Large intestine (tissue), 12 donors: ENCODE measurements around the gene NDUFS8. TPM values are rescaled to one million over a fixed set of nuclear protein-coding genes. Genes with fewer than 3 reads are reported as not detected.
"Not testable (repeated sequence)": the region's sequence is repeated elsewhere in the genome, so short reads cannot be mapped to it uniquely, and the experiment has no call there.

Source experiments
- DNase-seq, 2 donors: peaks; one replicate each; pipeline versions ENCODE4 v3.0.0 to v3.0.0-alpha.2; 2013
- H3K27ac ChIP-seq: one replicate; pipeline ENCODE4 v1.5.1; 2013; ENCODE audit warnings: low read length
- H3K27me3 ChIP-seq: 2 replicates; pipeline ENCODE4 v1.6.1; 2013; ENCODE audit warnings: low read length; ENCODE audit not compliant: control insufficient read depth, insufficient read depth
- H3K36me3 ChIP-seq: 2 replicates; pipeline ENCODE4 v1.6.1; 2013; ENCODE audit warnings: low read length; ENCODE audit not compliant: control insufficient read depth, insufficient read depth
- H3K4me1 ChIP-seq: one replicate; pipeline ENCODE4 v1.6.1; 2013; ENCODE audit warnings: low read length; ENCODE audit not compliant: control insufficient read depth, insufficient read depth
- H3K4me3 ChIP-seq: one replicate; pipeline ENCODE4 v1.5.1; 2013; ENCODE audit warnings: low read length
- H3K9me3 ChIP-seq: one replicate; pipeline ENCODE4 v1.6.1; 2013; ENCODE audit warnings: mild to moderate bottlenecking, low read depth, low read length, moderate library complexity; ENCODE audit not compliant: control insufficient read depth
- WGBS: methylation state at CpG from one replicate; pipeline ENCODE4 v1.1.5; 2013; ENCODE audit warnings: low lambda C conversion rate; ENCODE audit not compliant: insufficient coverage; 5-methylcytosine and 5-hydroxymethylcytosine counted together
- long read RNA-seq, 11 donors: transcript quantifications; one replicate each; lab custom pipeline, GENCODE V29; 2026
- polyA plus RNA-seq: library from polyadenylated mRNA; unstranded; fragments of 120-200 nt; gene quantifications from one replicate; pipeline ENCODE4 v1.2.1, GENCODE V29; 2013

NDUFS8 gene
- 83.7 TPM for polyA plus RNA-seq
- long read RNA-seq, donor 1, transcript NDUFS8-201 (7 exons, 791 nt), result major isoform, 13 of 32 reads
- long read RNA-seq, donor 1, partial matches to known transcripts, result 0 of 32 reads
- long read RNA-seq, donor 1, other reads (novel, unspliced or antisense), result 17 of 32 reads
- long read RNA-seq, donor 2, transcript NDUFS8-201 (7 exons, 791 nt), result major isoform, 33 of 85 reads
- long read RNA-seq, donor 2, partial matches to known transcripts, result 14 of 85 reads
- long read RNA-seq, donor 2, other reads (novel, unspliced or antisense), result 31 of 85 reads
- long read RNA-seq, donor 3, result 0 reads
- long read RNA-seq, donor 4, partial matches to known transcripts, result 0 of 2 reads
- long read RNA-seq, donor 4, other reads (novel, unspliced or antisense), result 0 of 2 reads
- long read RNA-seq, donor 5, transcript NDUFS8-201 (7 exons, 791 nt), result major isoform, 20 of 31 reads
- long read RNA-seq, donor 5, partial matches to known transcripts, result 0 of 31 reads
- long read RNA-seq, donor 5, other reads (novel, unspliced or antisense), result 10 of 31 reads
- long read RNA-seq, donor 6, transcript NDUFS8-201 (7 exons, 791 nt), result major isoform, 30 of 68 reads
- long read RNA-seq, donor 6, transcript NDUFS8-213 (2 exons, 536 nt), result minor isoform, 5 of 68 reads
- long read RNA-seq, donor 6, partial matches to known transcripts, result 6 of 68 reads
- long read RNA-seq, donor 6, other reads (novel, unspliced or antisense), result 24 of 68 reads
- long read RNA-seq, donor 7, transcript NDUFS8-201 (7 exons, 791 nt), result major isoform, 12 of 36 reads
- long read RNA-seq, donor 7, partial matches to known transcripts, result 0 of 36 reads
- long read RNA-seq, donor 7, other reads (novel, unspliced or antisense), result 23 of 36 reads
- long read RNA-seq, donor 8, transcript NDUFS8-201 (7 exons, 791 nt), result major isoform, 51 of 106 reads
- long read RNA-seq, donor 8, partial matches to known transcripts, result 18 of 106 reads
- long read RNA-seq, donor 8, other reads (novel, unspliced or antisense), result 34 of 106 reads
- long read RNA-seq, donor 9, transcript NDUFS8-201 (7 exons, 791 nt), result major isoform, 20 of 51 reads
- long read RNA-seq, donor 9, partial matches to known transcripts, result 7 of 51 reads
- long read RNA-seq, donor 9, other reads (novel, unspliced or antisense), result 22 of 51 reads
- long read RNA-seq, donor 10, transcript NDUFS8-201 (7 exons, 791 nt), result major isoform, 30 of 66 reads
- long read RNA-seq, donor 10, partial matches to known transcripts, result 8 of 66 reads
- long read RNA-seq, donor 10, other reads (novel, unspliced or antisense), result 26 of 66 reads
- long read RNA-seq, donor 11, transcript NDUFS8-201 (7 exons, 791 nt), result major isoform, 19 of 52 reads
- long read RNA-seq, donor 11, partial matches to known transcripts, result 8 of 52 reads
- long read RNA-seq, donor 11, other reads (novel, unspliced or antisense), result 24 of 52 reads

DNA sequence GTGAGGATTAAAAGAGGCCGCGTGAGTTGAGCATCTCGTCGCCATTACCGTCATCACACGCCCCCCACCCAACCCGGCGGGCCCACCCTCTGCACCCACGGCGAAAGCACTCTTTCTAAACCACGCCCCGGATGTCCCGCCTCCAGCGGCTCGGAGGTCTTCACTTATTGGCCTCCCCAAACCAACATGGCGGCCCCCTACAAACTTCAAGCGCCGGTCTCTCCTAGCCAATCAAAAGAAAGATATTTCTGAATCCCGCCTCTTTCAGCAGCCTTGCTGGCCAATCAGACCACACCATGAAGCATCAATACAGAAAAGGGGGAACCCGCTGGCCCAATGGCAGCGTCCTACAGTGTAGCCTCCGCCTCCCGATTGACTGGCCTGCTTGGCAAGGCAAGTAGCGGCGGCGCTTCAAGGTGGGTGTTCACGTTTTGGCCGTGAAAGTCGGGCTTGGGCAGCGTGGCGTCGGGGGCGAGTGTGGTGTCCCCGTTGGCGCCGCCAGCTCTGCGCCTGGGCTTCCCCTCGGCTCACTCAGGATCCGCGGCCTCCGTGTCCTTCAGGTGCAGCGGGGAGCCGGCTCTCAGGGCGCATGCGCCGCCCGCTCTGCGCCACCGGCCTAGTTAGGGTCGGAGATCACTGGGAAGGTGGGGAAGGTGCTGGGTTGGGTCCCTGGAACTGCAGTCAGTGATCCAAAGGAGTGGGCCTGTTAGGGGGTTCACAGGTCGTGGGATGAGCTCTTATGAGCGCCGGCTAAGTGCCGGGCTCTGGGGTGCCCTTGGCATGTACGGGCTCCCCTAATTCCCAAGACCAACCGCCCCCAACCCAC is at the start of gene NDUFS8:
TSS of gene NDUFS8 (plus strand) at position 364 of the 826 bp plus-strand sequence. CDS start 1,471 bp downstream, outside the sequence.
- Histone ChIP-seq H3K27me3 (no peaks in the 10 kb centered on the region), H3K4me1 (peaks cover 13% of the 10 kb centered on the region), H3K36me3 (peaks cover 26% of the 10 kb centered on the region), H3K9me3 (no peaks in the 10 kb centered on the region), H3K4me3 (peak within 1 kb of the TSS; percentile 70), H3K27ac (peak within 1 kb of the TSS; percentile 63)
- WGBS, result no CpG with 5 or more reads among the region's 56 CpGs
- peak; percentile 98 to 100 for DNase-seq

DNA sequence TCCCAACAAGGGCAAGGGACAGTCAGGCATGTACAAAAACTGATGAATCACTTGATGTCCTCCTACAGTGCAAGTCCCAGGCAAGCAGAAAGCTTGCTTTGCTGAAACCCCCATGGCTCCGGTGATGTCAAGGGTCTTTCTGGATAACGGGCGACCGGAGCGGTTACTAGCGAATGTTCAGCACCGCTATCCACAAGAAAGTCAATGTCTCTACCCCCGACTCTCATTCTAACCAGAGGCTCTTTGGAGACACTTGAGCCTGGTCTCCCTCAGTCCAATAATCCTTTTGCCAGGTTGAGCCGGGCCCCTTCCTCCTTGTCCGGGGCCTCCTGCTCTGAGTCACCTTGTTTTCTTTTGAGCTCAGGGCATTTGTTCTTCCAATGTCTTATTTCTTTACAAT is 49.3 kb upstream of the NDUFS8 start:
- H3K27me3 ChIP-seq, H3K4me1 ChIP-seq, H3K36me3 ChIP-seq, H3K9me3 ChIP-seq, H3K4me3 ChIP-seq, H3K27ac ChIP-seq, DNase-seq: not testable (repeated sequence)
- no CpG with 5 or more reads among the region's 10 CpGs for WGBS

DNA sequence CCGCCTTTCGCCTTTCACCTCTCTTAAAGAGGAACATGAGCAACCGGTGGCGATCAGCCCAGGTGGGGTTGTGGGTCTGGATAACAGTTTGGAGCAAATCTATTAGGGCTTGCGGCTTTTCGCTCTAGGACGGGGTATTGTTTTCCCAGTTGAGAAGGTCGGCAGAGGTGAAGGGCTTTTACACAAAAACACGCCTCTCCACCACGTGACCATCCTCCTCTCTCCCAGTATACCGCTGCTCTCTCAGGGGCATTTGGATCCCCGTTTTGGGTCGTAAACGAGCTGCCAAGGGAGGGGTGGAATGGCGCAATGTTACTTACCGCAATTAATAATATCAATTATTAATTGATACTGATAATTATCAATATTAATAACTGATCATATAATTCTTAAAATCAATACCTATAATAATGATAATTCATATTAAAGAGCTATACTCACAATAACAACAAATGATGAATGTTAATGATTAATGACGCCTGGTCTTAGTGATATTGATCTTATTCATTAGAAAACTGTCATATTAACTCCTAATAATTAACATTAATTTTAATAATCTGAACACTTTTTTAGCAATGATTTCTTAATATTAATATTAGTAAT is 48.1 kb upstream of the NDUFS8 start:
- H3K27me3 ChIP-seq, H3K4me1 ChIP-seq, H3K9me3 ChIP-seq, H3K27ac ChIP-seq, H3K4me3 ChIP-seq, DNase-seq, H3K36me3 ChIP-seq: not testable (repeated sequence)
- WGBS, result 100% methylated on average over 1 of the region's 17 CpGs

DNA sequence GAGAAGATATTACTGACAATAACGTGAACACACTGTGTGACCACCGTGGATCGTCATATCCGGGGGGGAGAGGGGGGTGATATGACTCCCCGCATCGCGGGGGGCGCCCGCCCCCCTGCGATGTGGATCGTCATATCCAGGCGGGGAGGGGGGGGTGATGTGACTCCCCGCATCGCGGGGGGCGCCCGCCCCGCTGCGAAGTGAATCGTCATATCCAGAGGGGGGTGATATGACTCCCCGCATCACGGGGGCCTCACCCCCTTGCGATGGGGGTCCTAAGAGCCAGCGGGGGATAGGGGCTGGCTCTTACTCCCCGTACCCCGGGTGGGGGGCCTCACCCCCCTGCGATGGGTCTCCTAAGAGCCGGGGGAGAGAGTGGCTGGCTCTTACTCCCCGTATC is 46.5 kb upstream of the NDUFS8 start:
- DNase-seq, result no peak
- H3K4me1 ChIP-seq, result no peaks in the 10 kb centered on the region
- WGBS, result no CpG with 5 or more reads among the region's 29 CpGs
- no peaks in the 10 kb centered on the region for H3K27me3 ChIP-seq
- H3K36me3 ChIP-seq, result no peaks in the 10 kb centered on the region
- no peak overlapping the region for H3K4me3 ChIP-seq
- H3K9me3 ChIP-seq, result no peaks in the 10 kb centered on the region
- no peak overlapping the region for H3K27ac ChIP-seq

- H3K36me3 ChIP-seq, H3K27me3 ChIP-seq, H3K4me3 ChIP-seq, H3K9me3 ChIP-seq, H3K4me1 ChIP-seq, DNase-seq, H3K27ac ChIP-seq: not testable (repeated sequence)
- no CpG with 5 or more reads among the region's 6 CpGs for WGBS
These were observed 45.2 kb upstream of the NDUFS8 start for GRCh38 chr11:67985302-67985701.

- no CpG with 5 or more reads among the region's 58 CpGs for WGBS
- H3K36me3 ChIP-seq, H3K27me3 ChIP-seq, H3K27ac ChIP-seq, H3K9me3 ChIP-seq, H3K4me1 ChIP-seq, H3K4me3 ChIP-seq: not testable (repeated sequence)
- DNase-seq, result peak in 1 of 2 donors; percentile 79
These were observed 39.7 kb upstream of the NDUFS8 start for GRCh38 chr11:67990546-67991346.

DNA sequence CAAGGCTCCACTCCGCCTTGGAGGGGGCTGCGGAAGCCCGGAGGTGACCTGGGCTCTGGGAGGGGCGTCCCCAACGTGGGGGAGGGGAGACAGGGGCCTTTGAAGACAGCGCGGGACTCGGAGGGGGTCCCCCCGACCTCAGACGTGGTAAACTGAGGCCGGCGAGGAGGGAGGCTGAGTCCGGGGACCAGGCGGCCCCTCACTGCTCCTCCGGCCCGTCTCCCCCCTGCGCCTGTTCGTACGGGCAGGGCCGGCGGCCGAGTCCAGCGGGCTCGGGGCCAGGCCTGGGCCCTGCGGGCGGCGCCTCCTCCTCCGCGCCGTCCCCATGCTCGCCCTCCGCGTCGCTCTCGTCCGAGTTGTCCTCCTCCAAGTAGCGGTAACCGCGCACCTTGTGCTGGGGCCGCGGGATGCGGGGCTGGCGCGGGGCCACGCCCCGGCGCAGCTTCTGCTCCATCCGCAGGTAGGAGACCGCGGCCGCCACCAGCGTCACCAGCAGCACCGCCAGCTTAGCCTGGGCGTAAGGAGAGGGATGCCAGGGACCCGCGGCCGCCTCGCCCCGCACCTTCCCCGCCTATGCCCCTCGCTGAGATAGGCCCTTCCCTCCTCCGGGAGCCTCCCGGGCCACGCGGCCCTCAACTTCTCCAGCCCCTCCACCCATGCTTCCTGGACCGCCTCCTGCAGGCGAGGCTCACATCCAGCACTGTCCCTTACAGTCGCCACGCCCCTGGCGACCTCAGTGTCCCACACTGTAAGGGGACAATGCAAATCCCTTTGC is 38.9 kb upstream of the NDUFS8 start:
- H3K9me3 ChIP-seq, H3K27ac ChIP-seq, DNase-seq, H3K4me3 ChIP-seq, H3K27me3 ChIP-seq, H3K4me1 ChIP-seq, H3K36me3 ChIP-seq: not testable (repeated sequence)
- WGBS, result no CpG with 5 or more reads among the region's 70 CpGs

- whole genome bisulfite sequencing, result no CpG with 5 or more reads among the region's 12 CpGs
- not testable (repeated sequence) for H3K9me3 ChIP-seq, H3K36me3 ChIP-seq, H3K27ac ChIP-seq, H3K27me3 ChIP-seq, H3K4me3 ChIP-seq, DNase-seq
- H3K4me1 ChIP-seq, result peaks cover 18% of the 10 kb centered on the region
These were observed 36.7 kb upstream of the NDUFS8 start for GRCh38 chr11:67993821-67994220.
